NCI-H82 treated with DMSO at 0.1 percent for 48 hours (cell line): ENCODE data around the gene GPC5.
A peak's percentile ranks its signal among the peaks of the same experiment; 100 is the strongest.
"Not testable (repeated sequence)": the region's sequence is repeated elsewhere in the genome, so short reads cannot be mapped to it uniquely, and the experiment has no call there.

Experiments
- DNase-seq: peaks from one replicate; lab custom pipeline; 2025; ENCODE audit not compliant: unreplicated experiment; lab: John Stamatoyannopoulos, UW

The GPC5 gene

DNA sequence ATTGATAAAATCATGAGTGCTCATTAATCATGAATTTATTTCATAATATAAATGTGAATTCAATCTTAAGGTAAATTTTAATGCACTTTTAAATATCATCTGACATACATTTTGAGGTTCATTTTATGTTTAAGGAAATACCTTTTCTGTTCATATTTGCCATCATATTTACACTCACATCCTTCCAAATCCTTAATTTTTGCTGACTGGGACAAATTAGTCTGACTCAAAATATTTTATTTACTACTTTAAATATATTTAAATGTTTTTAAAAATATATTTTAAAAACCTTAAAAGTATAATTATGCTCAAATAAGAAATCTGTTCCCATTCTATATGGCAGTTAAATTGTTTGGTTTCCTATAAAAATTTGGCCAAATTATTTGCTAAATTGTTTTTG, 438.1 kb downstream of the GPC5 start:
- no peak for DNase-seq

DNA sequence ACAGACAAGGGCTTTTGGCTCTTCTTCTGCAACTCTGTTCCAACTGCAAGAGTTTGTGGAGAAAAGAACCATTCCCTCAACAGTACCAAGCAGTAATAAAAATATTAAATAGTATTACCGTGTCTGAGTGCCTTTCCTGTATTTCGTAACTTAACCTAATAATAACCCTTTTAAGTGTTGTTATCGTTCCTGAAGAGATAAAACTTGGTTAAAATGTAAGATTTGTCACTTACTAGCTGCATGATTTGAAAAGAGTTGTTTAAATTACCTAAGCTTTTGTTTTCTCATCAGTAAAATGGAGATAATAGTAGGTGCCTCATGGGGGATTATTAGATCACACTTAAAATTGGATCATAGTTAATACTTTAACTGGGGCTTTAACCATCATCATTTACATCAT, 447.2 kb downstream of the GPC5 start:
- DNase-seq = peak; percentile 73

DNA sequence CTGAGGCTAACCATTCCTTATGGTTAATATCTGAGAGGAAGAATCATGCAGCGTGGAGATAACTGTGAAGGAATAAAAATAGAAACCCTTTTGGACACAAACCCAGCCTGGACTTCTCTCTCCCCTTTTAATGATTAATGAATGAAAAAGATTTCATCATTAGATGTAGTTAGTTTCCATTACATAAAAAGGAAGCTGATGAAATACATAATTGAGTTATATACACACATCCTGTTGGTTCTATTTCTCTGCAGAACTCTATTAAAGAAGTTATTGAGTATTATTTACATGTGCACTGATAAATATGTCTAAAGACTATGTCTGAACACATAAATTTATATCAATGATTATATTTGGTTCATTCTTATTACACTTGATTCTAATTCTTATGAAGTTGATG, 465.3 kb downstream of the GPC5 start:
- DNase-seq = no peak

- no peak for DNase-seq
These were observed 469.9 kb downstream of the GPC5 start for GRCh38 chr13:91868351-91868750.

DNA sequence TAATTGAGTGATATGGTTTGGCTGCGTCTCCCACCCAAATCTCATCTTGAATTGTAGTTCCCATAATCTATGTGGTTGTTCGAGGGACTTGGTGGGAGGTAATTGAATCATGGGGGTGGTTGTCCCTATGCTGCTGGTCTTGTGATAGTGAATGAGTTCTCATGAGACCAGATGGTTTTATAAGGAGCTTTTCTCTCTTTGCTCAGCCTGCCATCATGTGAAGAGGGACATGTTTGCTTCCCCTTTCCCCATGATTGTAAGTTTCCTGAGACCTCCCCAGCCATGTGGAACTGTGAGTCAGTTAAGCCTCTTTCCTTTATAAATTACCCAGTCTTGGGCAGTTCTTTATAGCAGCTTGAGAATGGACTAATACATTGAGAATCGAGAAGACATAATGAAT, 480.1 kb downstream of the GPC5 start:
- DNase-seq = no peak

GRCh38 chr13:91879360-91879759, 480.9 kb downstream of the GPC5 start:
- DNase-seq = no peak

- DNase-seq = no peak
These were observed 484.5 kb downstream of the GPC5 start for GRCh38 chr13:91882918-91883317.

DNA sequence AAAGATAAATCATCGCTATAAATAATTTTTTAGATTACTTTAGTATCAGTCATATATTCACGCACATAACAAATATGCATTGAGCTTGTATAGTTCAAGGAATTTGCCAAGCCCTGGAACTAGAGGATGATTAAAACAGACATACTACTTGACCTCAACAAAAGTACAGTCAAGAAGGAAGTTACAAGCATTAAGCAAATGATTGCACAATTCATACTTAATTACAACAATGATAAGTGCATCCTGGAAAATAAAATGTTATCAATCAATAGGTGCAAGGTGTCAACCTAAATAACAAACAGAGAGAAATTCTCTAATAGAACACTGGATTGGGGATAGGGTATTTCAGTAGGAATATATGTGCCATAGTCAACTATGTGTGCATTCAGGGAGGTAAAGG, 491.2 kb downstream of the GPC5 start:
- no peak for DNase-seq

DNA sequence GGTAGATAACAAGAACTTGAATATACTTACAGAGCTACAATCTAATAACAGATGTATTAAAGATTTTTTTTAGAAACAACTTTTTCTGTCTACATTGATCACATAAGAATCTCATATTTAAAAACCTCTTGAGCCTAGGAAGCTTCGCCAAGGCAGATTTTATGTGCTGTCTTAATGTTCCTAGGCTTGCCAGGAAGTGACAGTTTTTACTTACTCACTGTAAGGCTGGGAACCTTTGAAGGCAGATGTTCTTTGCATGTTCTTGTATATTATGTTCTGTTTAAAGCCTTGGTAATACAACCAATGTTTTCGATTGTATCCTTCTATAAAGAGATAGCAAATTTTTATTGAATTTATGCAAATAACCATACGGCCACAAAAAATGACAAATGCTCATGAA, 492.7 kb downstream of the GPC5 start:
- no peak for DNase-seq

DNA sequence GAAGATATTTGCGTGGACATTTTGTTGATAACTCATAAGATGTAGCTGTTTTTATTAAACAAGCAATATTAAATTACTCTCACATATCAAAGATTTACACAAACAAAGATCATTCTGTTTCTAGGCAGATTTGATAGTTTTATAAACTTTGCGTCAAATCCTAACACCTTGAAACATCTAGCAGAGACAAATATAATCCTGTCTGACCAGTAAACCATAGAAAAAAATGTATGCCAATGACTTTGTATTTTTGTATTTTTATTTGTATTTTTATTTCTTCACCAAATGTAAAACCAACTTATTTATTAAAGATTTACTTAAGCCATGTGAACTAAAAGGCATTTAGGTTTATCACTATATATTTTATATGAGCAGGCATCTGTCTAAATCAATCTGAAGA, 494.6 kb downstream of the GPC5 start:
- no peak for DNase-seq

DNA sequence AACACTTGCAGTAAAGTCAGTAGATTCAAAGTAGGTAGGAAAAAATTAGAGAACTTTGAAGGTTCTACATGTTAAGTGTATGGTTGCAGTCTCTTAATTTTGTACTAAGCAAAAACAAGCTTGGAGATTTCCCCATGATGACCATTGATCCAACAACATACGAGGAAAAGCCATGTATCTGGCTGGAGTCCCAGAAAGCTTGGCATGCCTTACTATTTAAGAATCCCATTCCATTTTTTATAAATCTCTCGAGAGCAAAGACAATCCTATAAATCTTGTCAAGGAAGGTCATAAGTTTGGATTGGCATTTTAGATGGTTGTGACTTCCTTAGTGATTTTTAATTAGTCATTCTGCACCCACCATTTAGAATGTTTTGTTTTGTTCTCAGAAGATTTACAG, 495.9 kb downstream of the GPC5 start:
- DNase-seq = no peak

GRCh38 chr13:91896547-91896946, 498.1 kb downstream of the GPC5 start:
- no peak for DNase-seq

DNA sequence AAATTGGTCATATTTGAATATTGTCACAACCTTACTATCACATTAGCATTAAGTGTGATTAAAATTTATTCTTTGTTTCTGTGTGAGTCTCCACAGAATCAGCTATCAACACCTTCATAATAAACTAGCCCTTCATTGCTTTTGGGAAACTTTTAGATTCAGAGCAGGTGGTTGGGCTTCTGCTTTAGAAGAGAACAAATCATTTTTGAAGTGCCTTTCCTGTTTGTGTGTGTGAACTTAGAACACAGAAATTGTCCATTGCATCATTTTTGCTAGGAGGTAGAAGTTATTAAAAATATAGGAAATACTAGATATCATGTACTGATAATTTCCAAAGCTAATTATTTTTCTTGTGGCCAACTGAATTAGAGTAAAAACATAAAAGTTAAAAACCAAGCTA, 500.6 kb downstream of the GPC5 start:
- not testable (repeated sequence) for DNase-seq

- DNase-seq = no peak
These were observed 503.9 kb downstream of the GPC5 start for GRCh38 chr13:91902291-91902690.

DNA sequence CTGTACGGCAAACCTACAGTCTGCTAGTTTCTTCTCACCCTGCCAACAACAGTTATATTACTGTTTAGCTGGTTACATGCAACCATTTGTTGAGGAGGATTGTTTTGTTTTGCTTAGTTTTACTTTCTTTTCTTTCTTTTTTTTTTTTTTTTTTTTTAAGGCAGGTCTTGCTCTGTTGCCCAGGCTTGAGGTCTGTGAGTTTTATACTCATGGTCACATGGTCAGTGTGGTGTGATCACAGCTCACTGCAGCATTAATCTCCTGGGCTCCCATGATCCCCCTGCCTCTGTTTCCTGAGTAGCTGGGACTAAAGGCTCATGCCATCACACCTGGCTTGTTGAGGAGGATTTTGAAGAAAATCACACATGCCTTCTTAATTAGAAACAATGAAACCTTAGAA, 505.6 kb downstream of the GPC5 start:
- no peak for DNase-seq

DNA sequence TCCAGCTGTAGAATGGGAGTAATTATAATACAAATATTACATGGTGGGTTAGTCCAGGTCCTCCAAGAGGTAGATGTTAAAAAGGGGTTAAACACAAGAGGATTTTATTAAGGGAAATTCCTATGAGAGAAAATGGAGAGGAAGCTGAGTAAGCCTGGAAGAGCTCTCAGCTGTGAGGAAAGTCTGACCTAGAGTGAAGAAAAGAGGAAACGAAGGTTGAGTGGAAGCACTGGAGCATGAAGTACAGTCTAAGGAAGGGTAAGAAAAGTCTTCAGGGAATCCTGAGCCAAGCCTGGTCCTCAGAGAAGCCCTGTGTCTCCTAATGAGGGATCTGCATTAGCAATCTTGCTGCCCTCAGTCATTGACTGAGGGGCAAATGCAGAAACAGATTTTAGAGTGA, 506.2 kb downstream of the GPC5 start:
- no peak for DNase-seq

DNA sequence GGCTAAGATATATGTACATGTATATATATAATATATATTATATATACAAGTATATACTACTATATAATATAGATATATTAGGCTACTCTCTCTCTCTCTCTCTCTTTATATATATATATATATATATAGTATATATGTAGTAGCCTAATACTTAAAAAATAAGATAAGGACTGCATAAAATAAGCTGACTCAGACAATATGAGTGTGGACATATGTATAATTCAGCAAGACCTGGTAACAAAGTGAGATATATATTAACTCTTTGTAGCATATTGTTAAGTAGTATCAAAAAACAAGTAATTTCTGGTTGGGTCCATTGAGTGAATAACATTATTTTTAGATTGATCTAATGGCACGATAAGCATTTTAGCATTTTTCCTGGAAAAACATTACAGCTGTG, 509.0 kb downstream of the GPC5 start:
- no peak for DNase-seq

- DNase-seq = no peak
These were observed 511.2 kb downstream of the GPC5 start for GRCh38 chr13:91909617-91910016.

DNA sequence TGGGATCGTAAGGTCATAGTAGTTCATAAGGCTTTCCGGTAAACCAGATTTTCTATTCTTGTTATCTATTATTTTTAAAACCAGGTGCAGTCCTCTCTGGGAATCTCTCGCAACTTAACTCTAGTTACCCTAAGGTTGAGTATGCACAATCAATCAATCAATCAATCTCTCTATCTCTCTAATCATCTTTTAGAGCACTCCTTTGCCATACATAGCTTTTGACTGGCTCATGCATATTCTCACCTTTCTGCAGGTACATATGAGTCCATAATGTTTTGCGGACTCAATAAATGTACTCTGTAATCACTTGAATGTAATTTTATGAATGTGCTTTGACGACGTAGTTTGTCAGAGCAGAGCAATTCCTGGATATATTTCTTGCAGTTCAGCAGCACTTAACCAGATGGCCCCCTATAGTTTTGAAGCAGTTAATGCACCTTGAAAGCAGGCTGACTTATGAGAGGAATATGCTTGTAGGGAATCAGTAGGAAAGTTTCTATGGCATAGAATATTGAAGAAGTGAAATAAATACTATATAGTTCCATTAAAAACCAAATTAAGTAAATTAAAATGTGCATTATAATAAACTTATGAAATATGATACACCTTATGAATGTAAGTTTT, 524.7 kb downstream of the GPC5 start:
- DNase-seq = peak; percentile 36

GRCh38 chr13:91930687-91931086, 532.3 kb downstream of the GPC5 start:
- no peak for DNase-seq

DNA sequence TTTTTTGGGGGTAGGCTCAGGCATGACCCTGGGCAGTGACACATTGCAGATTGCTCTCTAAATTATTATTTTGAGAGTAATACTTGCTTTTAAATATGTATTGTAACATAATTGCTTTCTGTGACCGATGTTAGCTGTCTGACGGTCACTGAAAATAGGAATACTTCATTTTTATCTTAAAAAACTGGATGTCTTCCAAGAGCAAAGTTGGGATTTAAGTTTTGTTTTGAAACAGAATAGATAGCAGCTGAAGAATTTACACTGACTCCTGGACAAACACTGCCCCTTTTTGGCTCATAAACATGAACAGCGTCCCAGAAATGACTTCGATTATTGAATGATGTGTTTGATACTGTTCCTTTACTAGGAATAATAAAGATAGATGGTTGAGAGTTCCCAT, 535.9 kb downstream of the GPC5 start:
- DNase-seq = no peak

GRCh38 chr13:91946498-91947070, 548.2 kb downstream of the GPC5 start:
- peak; percentile 83 for DNase-seq

GRCh38 chr13:91948736-91949135, 550.3 kb downstream of the GPC5 start:
- DNase-seq = peak; percentile 98
